Measurements from ENCODE around the gene NAA10. TPM values are rescaled to one million over a fixed set of nuclear protein-coding genes. Genes with fewer than 3 reads are reported as not detected.
A peak's percentile ranks its signal among the peaks of the same experiment; 100 is the strongest.

NAA10 gene
- total RNA-seq, 2 donors from 2014 or later = 30.3 to 74.7 TPM

DNA sequence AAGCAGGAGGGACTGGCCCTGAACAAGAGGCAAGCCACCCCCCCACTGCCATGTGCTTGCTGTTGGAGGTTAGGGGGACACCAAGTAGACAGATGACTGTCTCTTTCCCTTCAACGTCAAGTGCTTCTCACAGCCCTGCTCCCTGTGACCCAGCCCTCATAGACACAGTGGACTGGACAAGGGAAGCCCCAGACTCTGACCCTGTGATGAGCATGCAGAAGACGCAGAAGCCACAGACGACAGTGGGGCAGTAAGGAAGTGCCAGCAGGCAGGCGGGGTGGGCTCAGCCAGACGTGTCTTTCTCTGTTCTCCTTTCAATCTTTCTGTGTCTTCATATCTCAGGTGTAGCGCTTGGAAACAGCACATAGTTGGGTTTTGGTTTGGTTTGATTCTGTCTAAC, 46.5 kb downstream of the NAA10 start:
- no peak for ATAC-seq
- intact Hi-C loops (cut with DNase I) = no loop called here
- peaks cover 5% of the 10 kb centered on the region for H3K4me1 ChIP-seq
- TF ChIP-seq, protein P1, sequence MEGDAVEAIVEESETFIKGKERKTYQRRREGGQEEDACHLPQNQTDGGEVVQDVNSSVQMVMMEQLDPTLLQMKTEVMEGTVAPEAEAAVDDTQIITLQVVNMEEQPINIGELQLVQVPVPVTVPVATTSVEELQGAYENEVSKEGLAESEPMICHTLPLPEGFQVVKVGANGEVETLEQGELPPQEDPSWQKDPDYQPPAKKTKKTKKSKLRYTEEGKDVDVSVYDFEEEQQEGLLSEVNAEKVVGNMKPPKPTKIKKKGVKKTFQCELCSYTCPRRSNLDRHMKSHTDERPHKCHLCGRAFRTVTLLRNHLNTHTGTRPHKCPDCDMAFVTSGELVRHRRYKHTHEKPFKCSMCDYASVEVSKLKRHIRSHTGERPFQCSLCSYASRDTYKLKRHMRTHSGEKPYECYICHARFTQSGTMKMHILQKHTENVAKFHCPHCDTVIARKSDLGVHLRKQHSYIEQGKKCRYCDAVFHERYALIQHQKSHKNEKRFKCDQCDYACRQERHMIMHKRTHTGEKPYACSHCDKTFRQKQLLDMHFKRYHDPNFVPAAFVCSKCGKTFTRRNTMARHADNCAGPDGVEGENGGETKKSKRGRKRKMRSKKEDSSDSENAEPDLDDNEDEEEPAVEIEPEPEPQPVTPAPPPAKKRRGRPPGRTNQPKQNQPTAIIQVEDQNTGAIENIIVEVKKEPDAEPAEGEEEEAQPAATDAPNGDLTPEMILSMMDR (IDR thresholded peaks at IDR 0.05) = no peak
- TF ChIP-seq POLR2A (IDR thresholded peaks at IDR 0.05) = no peak
- H3K27ac ChIP-seq = no peak overlapping the region
- WGBS, 2 donors = 57 to 80% methylated on average over 1 to 6 of the region's 6 CpGs
- no peak overlapping the region for H3K4me3 ChIP-seq
- DNase-seq = no peak
- H3K9me3 ChIP-seq = no peaks in the 10 kb centered on the region
- no peaks in the 10 kb centered on the region for H3K36me3 ChIP-seq (replicated peaks in 1 of 2; ENCODE audit: insufficient read depth in 1 of 2, low read depth in 2 of 2)
- peaks cover 0 to 6% of the 10 kb centered on the region in 2 donors for H3K27me3 ChIP-seq

DNA sequence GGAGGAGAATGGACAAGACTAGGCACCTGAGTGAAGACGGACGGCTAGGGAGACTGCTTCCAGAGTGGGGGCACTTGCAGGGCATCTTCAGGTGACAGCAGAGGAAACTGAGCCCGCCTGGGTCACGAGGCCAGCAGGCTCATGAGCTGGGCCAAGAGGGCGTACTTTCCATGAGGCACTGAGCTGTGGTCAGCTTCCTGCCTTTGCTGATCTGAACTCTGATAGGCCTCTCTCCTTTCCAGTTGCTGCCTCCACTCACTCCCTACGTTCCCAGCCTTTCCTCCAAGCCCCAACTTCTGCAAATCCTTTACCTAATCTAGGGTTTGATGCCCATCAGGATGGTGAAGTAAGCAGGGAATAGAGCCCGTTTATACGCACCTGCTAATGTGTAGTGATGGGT, 47.5 kb downstream of the NAA10 start:
- Histone ChIP-seq H3K27me3 (peaks cover 0 to 6% of the 10 kb centered on the region in 2 donors), H3K4me1 (peaks cover 5% of the 10 kb centered on the region), H3K9me3 (no peaks in the 10 kb centered on the region), H3K4me3 (no peak overlapping the region), H3K36me3 (replicated peaks in 1 of 2; ENCODE audit: insufficient read depth in 1 of 2, low read depth in 2 of 2) (no peaks in the 10 kb centered on the region), H3K27ac (no peak overlapping the region)
- no peak for TF ChIP-seq POLR2A (IDR thresholded peaks at IDR 0.05)
- TF ChIP-seq, protein P1 (IDR thresholded peaks at IDR 0.05) = no peak
- DNase-seq = no peak
- intact Hi-C loops (cut with DNase I) = no loop called here
- 52 to 58% methylated on average over 3 to 4 of the region's 8 CpGs for WGBS, 2 donors
- no peak for ATAC-seq

DNA sequence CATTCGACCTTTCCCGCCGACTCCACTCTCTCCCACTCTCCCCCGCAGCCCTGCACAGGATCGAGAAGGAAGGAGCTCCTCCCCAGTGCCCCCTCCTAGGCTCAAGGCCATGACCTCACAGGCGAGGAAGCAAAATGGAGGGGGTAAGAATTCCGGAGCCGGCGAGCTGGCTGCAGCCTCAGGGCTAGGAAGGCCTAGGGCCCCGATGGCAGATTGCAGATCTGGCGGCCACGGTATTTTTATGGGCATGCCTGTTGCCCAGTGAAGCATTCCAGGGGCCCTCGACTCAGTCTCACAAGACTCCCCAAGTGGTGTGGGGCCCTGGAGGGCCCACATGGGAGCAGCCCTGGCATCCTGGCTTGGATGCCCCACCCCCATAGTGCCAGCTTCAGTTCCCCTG, 47.9 kb downstream of the NAA10 start:
- no peak overlapping the region for H3K27ac ChIP-seq
- DNase-seq = no peak
- intact Hi-C loops (cut with DNase I) = no loop called here
- no peaks in the 10 kb centered on the region for H3K36me3 ChIP-seq (replicated peaks in 1 of 2; ENCODE audit: insufficient read depth in 1 of 2, low read depth in 2 of 2)
- TF ChIP-seq, protein P1 (IDR thresholded peaks at IDR 0.05) = no peak
- TF ChIP-seq POLR2A (IDR thresholded peaks at IDR 0.05) = no peak
- ATAC-seq = no peak
- peaks cover 0 to 6% of the 10 kb centered on the region in 2 donors for H3K27me3 ChIP-seq
- H3K4me3 ChIP-seq = no peak overlapping the region
- H3K9me3 ChIP-seq = no peaks in the 10 kb centered on the region
- 32 to 38% methylated on average over 5 to 13 of the region's 13 CpGs for WGBS, 2 donors
- peaks cover 5% of the 10 kb centered on the region for H3K4me1 ChIP-seq

DNA sequence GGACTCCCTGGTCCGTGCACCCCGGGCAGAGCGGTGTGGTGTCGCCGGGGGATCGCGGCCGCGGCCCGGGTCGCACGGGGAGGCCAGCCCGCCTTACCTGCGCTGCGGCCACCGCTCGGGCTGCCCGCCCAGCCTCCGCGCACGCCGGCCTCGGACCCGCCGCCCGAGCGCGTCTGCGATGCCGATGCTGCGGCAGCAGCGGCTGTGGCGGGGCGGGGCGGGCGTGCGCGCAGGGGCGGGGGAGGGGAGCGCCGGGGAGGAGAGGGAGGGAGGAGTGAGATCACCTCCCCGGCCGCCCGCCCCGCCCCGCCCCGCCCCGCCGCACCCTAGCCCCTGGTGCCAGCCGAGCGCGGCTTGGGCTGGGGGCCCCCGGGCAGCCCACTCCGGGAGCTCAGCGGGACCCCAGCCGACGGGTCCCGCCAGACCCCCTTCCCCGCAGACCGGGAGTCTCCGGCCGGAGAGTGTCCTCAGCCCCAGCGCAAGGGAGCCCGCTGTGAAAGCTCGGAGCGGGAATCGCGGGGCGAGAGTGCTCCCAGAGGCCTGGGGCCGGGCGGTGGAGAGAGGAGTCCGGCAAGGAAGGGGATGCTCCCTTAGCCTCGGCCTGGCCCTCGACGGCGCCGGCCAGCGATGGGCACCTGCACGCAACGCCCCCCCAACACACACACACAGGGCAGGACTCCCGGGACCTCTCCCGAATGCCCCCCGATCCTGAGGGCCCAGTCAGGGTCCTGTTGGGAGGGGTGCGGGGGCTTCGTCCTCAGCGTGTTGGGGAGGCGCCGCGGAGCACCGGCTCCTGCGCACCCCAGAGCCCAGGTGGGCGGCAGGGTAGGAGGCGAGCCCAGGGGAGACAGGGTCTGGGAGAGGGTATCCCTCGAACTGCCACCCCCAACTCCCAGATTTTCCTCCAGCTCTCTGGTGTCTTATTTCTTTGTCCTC, 48.6 kb downstream of the NAA10 start, which contains the start of gene L1CAM:
TSS of gene L1CAM (minus strand) at position 206 of the 936 bp plus-strand sequence. CDS start 10,337 bp downstream, outside the sequence.
- ATAC-seq (peak; percentile 38), DNase-seq (no peak)
- peaks cover 0 to 6% of the 10 kb centered on the region in 2 donors for H3K27me3 ChIP-seq
- H3K27ac ChIP-seq = no peak within 1 kb of the TSS
- intact Hi-C loops (cut with DNase I) = no loop called here
- no peak within 1 kb of the TSS for H3K4me3 ChIP-seq
- no peaks in the 10 kb centered on the region for H3K36me3 ChIP-seq (replicated peaks in 1 of 2; ENCODE audit: insufficient read depth in 1 of 2, low read depth in 2 of 2)
- no peaks in the 10 kb centered on the region for H3K9me3 ChIP-seq
- peaks cover 5% of the 10 kb centered on the region for H3K4me1 ChIP-seq
- TF ChIP-seq, protein P1 (IDR thresholded peaks at IDR 0.05) = no peak
- no peak for TF ChIP-seq POLR2A (IDR thresholded peaks at IDR 0.05)
- WGBS, 2 donors = 14% methylated on average over 1 of the region's 94 CpGs; no CpG with 5 or more reads in 1 of the 2 donors

Measured in body of pancreas (tissue), 4 donors.